Measurements from ENCODE around the gene AGAP1.

- TF ChIP-seq CTCF (IDR thresholded peaks at IDR 0.05; ENCODE audit: insufficient read depth, low read depth, low read length) (no peak), EZH2 (IDR thresholded peaks at IDR 0.05; ENCODE audit: insufficient read depth, low read length) (no peak)
These were observed 142.7 kb downstream of the AGAP1 start for GRCh38 chr2:235636546-235636945.
